Measurements from ENCODE around the gene HMCN1.

DNA sequence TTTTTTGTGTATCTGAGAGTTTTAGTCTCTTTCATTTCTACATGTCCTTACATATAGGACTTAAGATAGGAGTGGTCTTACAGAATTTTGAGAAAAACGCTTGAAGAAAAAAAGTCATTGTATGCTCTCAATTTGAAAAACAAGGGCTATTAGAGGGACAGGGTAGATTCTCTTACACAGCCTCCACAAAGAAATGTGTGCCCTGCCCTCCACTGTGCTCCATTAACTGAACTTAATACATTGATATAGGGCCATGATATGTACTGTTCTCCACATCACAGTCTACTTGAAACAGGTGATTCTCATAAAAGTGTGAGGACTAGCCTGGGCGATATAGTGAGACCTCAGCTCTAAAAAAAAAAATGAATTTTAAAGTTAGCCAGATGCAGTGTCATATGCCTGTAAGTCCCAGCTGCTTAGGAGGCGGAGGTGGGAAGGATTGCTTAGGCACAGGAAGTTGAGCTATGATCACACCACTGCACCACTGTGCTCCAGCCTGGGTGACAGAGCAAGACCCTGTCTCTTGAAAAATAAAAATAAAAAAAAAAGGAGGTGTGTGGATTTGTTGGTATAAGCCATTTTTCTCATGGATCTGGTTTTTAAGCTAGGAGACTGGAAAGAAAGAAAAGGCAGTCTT lies 77.0 kb downstream of the HMCN1 start:
- TF ChIP-seq, protein P1, sequence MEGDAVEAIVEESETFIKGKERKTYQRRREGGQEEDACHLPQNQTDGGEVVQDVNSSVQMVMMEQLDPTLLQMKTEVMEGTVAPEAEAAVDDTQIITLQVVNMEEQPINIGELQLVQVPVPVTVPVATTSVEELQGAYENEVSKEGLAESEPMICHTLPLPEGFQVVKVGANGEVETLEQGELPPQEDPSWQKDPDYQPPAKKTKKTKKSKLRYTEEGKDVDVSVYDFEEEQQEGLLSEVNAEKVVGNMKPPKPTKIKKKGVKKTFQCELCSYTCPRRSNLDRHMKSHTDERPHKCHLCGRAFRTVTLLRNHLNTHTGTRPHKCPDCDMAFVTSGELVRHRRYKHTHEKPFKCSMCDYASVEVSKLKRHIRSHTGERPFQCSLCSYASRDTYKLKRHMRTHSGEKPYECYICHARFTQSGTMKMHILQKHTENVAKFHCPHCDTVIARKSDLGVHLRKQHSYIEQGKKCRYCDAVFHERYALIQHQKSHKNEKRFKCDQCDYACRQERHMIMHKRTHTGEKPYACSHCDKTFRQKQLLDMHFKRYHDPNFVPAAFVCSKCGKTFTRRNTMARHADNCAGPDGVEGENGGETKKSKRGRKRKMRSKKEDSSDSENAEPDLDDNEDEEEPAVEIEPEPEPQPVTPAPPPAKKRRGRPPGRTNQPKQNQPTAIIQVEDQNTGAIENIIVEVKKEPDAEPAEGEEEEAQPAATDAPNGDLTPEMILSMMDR (IDR thresholded peaks at IDR 0.05) = no peak
- no peak for TF ChIP-seq ZFX (IDR thresholded peaks at IDR 0.05; ENCODE audit: borderline replicate concordance)

Measured in 22Rv1 (cell line).